Measurements from ENCODE around the gene RSPO4.

RSPO4 gene

GRCh38 chr20:1019344-1019743 is 17.2 kb upstream of the RSPO4 start:
- TF ChIP-seq, protein P1, sequence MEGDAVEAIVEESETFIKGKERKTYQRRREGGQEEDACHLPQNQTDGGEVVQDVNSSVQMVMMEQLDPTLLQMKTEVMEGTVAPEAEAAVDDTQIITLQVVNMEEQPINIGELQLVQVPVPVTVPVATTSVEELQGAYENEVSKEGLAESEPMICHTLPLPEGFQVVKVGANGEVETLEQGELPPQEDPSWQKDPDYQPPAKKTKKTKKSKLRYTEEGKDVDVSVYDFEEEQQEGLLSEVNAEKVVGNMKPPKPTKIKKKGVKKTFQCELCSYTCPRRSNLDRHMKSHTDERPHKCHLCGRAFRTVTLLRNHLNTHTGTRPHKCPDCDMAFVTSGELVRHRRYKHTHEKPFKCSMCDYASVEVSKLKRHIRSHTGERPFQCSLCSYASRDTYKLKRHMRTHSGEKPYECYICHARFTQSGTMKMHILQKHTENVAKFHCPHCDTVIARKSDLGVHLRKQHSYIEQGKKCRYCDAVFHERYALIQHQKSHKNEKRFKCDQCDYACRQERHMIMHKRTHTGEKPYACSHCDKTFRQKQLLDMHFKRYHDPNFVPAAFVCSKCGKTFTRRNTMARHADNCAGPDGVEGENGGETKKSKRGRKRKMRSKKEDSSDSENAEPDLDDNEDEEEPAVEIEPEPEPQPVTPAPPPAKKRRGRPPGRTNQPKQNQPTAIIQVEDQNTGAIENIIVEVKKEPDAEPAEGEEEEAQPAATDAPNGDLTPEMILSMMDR (conservative IDR thresholded peaks at IDR 0.05; ENCODE audit: control insufficient read depth, insufficient read depth, low read depth, low read length) = no peak
- DNase-seq (ENCODE audit: low read depth) = no peak
- H3K4me3 ChIP-seq (ENCODE audit: control insufficient read depth, low read depth, low read length) = no peak overlapping the region

DNA sequence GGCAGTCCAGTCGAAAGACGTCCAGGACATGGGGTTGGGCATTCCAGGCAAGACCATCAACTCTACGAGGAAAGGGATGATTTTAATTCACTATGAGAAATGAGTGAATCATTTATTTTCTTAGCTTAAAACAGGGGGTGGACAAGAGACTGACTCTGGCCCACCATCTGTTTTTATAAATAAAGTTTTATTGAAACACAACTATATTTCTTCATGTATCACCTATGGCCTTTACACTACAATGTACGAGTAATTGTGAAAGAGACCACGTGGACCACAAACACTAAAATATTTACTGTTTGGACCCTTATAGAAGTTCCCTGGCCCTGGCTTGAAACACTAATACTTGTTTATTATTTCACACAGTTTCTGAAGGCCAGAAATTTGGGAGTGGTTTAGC is 15.6 kb upstream of the RSPO4 start:
- TF ChIP-seq, protein P1 (conservative IDR thresholded peaks at IDR 0.05; ENCODE audit: control insufficient read depth, insufficient read depth, low read depth, low read length) = no peak

GRCh38 chr20:1015181-1015580 is 13.1 kb upstream of the RSPO4 start:
- H3K4me3 ChIP-seq (ENCODE audit: control insufficient read depth, low read depth, low read length) = no peak overlapping the region
- TF ChIP-seq, protein P1 (conservative IDR thresholded peaks at IDR 0.05; ENCODE audit: control insufficient read depth, insufficient read depth, low read depth, low read length) = no peak
- DNase-seq (ENCODE audit: low read depth) = no peak

More for the DNA sequence above, 15.6 kb upstream of the RSPO4 start:
- DNase-seq (ENCODE audit: low read depth) = no peak
- H3K4me3 ChIP-seq (ENCODE audit: control insufficient read depth, low read depth, low read length) = no peak overlapping the region

GRCh38 chr20:1014471-1014870 is 12.4 kb upstream of the RSPO4 start:
- TF ChIP-seq, protein P1 (conservative IDR thresholded peaks at IDR 0.05; ENCODE audit: control insufficient read depth, insufficient read depth, low read depth, low read length) = no peak
- no peak for DNase-seq (ENCODE audit: low read depth)
- no peak overlapping the region for H3K4me3 ChIP-seq (ENCODE audit: control insufficient read depth, low read depth, low read length)

- TF ChIP-seq, protein P1 (conservative IDR thresholded peaks at IDR 0.05; ENCODE audit: control insufficient read depth, insufficient read depth, low read depth, low read length) = no peak
- no peak overlapping the region for H3K4me3 ChIP-seq (ENCODE audit: control insufficient read depth, low read depth, low read length)
- no peak for DNase-seq (ENCODE audit: low read depth)
Observed at GRCh38 chr20:1013566-1014340, 11.6 kb upstream of the RSPO4 start.

DNA sequence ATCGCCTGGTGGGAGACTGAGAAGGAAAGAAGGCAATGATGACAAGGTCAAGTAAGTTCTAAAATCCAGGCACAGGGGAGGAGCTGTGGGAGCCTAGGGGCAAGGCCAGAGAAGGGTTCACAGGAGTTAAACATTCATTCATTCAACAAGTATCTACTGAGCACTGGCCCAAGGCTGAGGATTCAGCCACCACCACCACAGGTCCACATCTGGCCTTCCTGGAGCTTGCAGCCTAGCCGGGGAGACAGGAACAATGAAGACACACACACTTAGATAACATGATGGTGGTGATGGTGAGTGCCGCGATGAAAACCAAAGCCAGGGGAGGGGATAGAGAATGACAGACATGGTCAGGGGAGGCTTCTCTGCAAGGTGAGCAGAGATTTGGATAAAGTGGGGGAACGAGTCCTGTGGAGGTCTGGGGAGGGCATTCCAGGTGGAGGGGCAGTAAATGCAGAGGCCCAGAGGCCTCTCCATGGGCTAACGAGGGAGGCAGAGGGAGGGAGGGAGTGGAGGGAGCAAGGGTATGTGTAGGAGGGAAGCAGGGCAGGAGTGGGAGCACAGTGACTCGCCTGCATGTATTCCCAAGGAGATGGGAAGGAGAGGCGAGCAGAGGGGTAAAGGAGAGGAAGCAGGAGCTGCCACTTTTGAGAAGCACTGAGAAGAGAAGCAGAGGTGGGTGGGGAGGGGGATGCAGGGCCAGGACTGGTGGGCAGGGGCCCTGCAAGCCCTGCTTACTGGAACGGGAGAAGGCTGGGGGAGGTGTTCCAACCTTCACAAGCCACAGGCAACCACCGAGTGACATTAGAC is 10.5 kb upstream of the RSPO4 start:
- TF ChIP-seq, protein P1 (conservative IDR thresholded peaks at IDR 0.05; ENCODE audit: control insufficient read depth, insufficient read depth, low read depth, low read length) = no peak
- no peak for DNase-seq (ENCODE audit: low read depth)
- no peak overlapping the region for H3K4me3 ChIP-seq (ENCODE audit: control insufficient read depth, low read depth, low read length)
